Mucosa of rectum (tissue), 2 donors: Measurements from ENCODE around the gene PPDPF.

Source experiments
- H3K27ac ChIP-seq, 2 donors: one replicate each; pipeline ENCODE4 v1.7.0; 2013; ENCODE audit warnings: inconsistent platforms in 2 of 2, low read depth in 2 of 2, low read length in 2 of 2
- H3K27me3 ChIP-seq, 2 donors: one replicate each; pipeline ENCODE4 v1.7.0; 2013; ENCODE audit warnings: low read length in 2 of 2; ENCODE audit not compliant: control insufficient read depth in 2 of 2, insufficient read depth in 2 of 2
- H3K36me3 ChIP-seq, 2 donors: one replicate each; pipeline ENCODE4 v1.7.0; 2013; ENCODE audit warnings: low read length in 2 of 2; ENCODE audit not compliant: control insufficient read depth in 2 of 2, insufficient read depth in 2 of 2
- H3K4me1 ChIP-seq, 2 donors: one replicate each; pipeline ENCODE4 v1.7.0; 2013; ENCODE audit warnings: low read length in 2 of 2, mild to moderate bottlenecking in 1 of 2; ENCODE audit not compliant: control insufficient read depth in 2 of 2, insufficient read depth in 2 of 2
- H3K4me3 ChIP-seq, 2 donors: one replicate each; pipeline ENCODE4 v1.7.0; 2013; ENCODE audit warnings: low read length in 2 of 2
- H3K9ac ChIP-seq, 2 donors: one replicate each; pipeline ENCODE4 v1.7.0; 2013; ENCODE audit warnings: low read length in 2 of 2, low read depth in 1 of 2, mild to moderate bottlenecking in 1 of 2
- H3K9me3 ChIP-seq, 2 donors: one replicate each; pipeline ENCODE4 v1.7.0; 2013; ENCODE audit warnings: low read length in 2 of 2; ENCODE audit not compliant: control insufficient read depth in 2 of 2
- donor health status: healthy.
- donor health status: Normal muscosa, but diverticular disease.

PPDPF gene

GRCh38 chr20:63530788-63531160 lies 10.2 kb downstream of the PPDPF start:
- H3K9me3 ChIP-seq, result no peaks in the 10 kb centered on the region
- H3K4me1 ChIP-seq, result peaks cover 26 to 36% of the 10 kb centered on the region in 2 donors
- H3K4me3 ChIP-seq, result no peak overlapping the region
- H3K36me3 ChIP-seq, result peaks cover 6 to 8% of the 10 kb centered on the region in 2 donors
- H3K27ac ChIP-seq, result peak overlapping the region; percentile 58 to 67
- no peaks in the 10 kb centered on the region for H3K27me3 ChIP-seq
- peak overlapping the region in 1 of 2 donors; percentile 44 for H3K9ac ChIP-seq

DNA sequence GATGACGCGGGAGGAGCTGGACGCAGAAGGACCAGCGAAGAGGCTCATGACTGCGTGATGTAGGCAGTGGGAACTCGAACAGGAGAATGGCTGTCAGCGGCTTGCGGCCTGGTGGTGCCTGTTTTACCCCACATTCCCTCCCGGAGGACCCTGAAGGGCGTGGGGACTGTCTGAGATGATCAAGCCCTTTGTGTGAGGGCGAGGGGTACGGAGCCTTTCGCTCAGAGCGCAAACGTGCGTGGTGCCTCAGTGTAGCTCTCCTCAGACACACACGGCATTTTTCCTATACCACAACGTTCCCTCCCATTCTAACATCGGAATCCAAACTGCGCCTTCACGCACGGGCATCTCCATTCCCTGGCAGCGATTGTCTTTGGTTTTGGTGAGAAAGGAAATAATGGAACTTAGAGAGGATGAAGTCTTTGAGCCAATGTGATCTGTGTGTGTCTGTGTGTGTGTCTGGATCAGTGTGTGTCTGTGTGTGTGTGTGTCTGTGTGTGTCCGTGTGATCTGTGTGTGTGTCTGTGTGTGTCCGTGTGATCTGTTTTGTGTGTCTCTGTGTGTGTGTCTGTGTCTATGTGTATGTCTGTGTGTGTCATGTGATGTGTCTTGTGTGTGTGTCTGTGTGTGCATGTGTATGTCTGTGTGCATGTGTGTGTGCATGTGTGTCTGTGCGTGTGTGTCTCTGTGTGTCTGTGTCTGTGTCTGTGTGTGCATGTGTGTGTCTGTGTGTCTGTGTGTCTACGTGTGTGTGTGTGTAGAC lies 11.3 kb downstream of the PPDPF start:
- peaks cover 25 to 36% of the 10 kb centered on the region in 2 donors for H3K4me1 ChIP-seq
- H3K27ac ChIP-seq, result no peak overlapping the region
- H3K4me3 ChIP-seq, result no peak overlapping the region
- H3K27me3 ChIP-seq, result no peaks in the 10 kb centered on the region
- H3K9ac ChIP-seq, result no peak overlapping the region
- peaks cover 6 to 8% of the 10 kb centered on the region in 2 donors for H3K36me3 ChIP-seq
- no peaks in the 10 kb centered on the region for H3K9me3 ChIP-seq

DNA sequence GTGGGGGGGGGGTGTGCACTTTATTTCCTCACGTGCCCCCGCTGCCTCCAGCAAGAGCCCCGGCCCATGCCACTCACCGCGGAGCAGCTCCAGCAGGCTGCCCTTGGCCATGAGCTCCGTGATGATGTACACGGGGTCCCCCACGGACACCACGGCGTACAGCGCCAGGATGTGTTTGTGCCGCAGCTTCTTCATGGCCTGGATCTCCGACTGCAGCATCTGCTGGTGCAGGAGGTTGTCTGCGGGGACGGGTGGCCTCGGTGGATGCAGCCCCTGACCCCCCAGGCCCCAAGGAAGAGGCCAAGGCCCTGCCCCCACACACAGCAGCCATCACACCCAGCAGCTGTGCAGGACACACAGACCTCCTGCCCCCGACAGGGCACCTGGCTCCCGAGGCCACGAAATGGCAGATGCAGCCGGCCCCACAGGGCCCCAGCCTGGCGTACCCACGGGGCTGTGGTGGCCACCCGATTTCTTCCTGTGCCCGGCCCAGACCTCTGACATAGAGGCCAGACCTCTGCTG lies 11.9 kb downstream of the PPDPF start:
- Histone ChIP-seq H3K4me1 (peaks cover 27 to 41% of the 10 kb centered on the region in 2 donors), H3K4me3 (no peak overlapping the region), H3K27me3 (no peaks in the 10 kb centered on the region), H3K9me3 (no peaks in the 10 kb centered on the region), H3K9ac (no peak overlapping the region), H3K36me3 (peaks cover 6 to 8% of the 10 kb centered on the region in 2 donors), H3K27ac (no peak overlapping the region)

DNA sequence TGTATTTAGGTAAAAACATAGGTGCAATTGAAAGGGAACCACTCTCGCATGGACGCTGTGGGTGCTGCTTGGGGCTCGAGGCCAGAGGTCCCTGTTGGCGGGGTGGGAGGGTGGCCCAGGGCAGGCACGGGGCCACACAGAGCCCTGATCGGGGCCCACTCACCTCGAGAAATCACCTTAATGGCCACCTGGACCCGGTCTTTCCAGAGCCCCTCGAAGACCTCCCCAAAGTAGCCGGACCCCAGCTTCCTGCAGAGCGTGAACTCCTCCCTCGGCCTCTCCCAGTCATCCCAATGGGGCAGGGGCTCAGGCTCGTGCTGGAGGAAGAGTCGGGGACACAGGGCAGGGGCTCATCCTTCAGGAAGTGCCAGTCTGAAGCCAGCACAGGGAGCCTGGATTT lies 12.8 kb downstream of the PPDPF start:
- Histone ChIP-seq H3K4me3 (no peak overlapping the region), H3K4me1 (peaks cover 27 to 43% of the 10 kb centered on the region in 2 donors), H3K9me3 (no peaks in the 10 kb centered on the region), H3K27me3 (no peaks in the 10 kb centered on the region), H3K36me3 (peaks cover 6 to 8% of the 10 kb centered on the region in 2 donors), H3K9ac (peak overlapping the region in 1 of 2 donors; percentile 65), H3K27ac (peak overlapping the region; percentile 91 to 96)

DNA sequence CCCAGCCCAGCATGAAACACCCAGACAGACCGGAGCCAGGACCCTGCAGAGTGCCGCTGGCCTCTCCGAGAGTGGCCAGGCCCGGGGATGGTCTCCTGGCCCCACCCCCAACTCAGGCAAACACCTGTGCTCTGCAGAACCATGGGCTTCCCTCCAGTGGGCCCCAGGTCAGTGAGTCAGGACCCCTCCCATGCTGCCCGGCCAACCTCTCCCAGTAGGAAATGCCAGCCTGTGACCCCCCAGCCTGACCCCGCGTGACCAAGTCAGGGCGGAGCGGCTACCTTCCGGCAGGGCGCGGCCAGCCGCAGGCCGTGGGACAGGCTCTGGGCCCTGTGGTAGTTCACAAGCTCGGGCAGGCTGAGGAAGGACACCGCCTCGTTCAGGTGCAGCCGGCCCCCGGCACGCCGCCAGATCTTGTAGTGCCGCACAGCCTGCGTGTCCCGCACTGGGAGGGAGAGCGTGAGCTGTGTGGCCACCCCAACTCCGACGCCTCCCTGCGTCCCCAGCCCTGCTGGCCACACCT lies 13.4 kb downstream of the PPDPF start:
- no peaks in the 10 kb centered on the region for H3K27me3 ChIP-seq
- H3K4me1 ChIP-seq, result peaks cover 30 to 46% of the 10 kb centered on the region in 2 donors
- H3K36me3 ChIP-seq, result peaks cover 6 to 7% of the 10 kb centered on the region in 2 donors
- peak overlapping the region; percentile 91 to 96 for H3K27ac ChIP-seq
- peak overlapping the region in 1 of 2 donors; percentile 54 for H3K4me3 ChIP-seq
- peak overlapping the region; percentile 47 to 76 for H3K9ac ChIP-seq
- no peaks in the 10 kb centered on the region for H3K9me3 ChIP-seq

- Histone ChIP-seq H3K9me3 (no peaks in the 10 kb centered on the region), H3K27ac (peak overlapping the region; percentile 91 to 96), H3K4me1 (peaks cover 35 to 51% of the 10 kb centered on the region in 2 donors), H3K4me3 (peak overlapping the region in 1 of 2 donors; percentile 54), H3K36me3 (peaks cover 3% of the 10 kb centered on the region in 2 donors), H3K27me3 (no peaks in the 10 kb centered on the region), H3K9ac (peak overlapping the region; percentile 47 to 76)
Measured at GRCh38 chr20:63534427-63534830, 13.9 kb downstream of the PPDPF start.

- H3K9ac ChIP-seq, result peak overlapping the region; percentile 47 to 76
- H3K4me3 ChIP-seq, result peak overlapping the region; percentile 52 to 54
- no peaks in the 10 kb centered on the region for H3K9me3 ChIP-seq
- H3K27me3 ChIP-seq, result no peaks in the 10 kb centered on the region
- H3K27ac ChIP-seq, result peak overlapping the region; percentile 91 to 96
- peaks cover 36 to 52% of the 10 kb centered on the region in 2 donors for H3K4me1 ChIP-seq
- peaks cover 3% of the 10 kb centered on the region in 2 donors for H3K36me3 ChIP-seq
Measured at GRCh38 chr20:63534831-63535651, 14.5 kb downstream of the PPDPF start.

GRCh38 chr20:63536241-63536977 lies 15.8 kb downstream of the PPDPF start:
- H3K9ac ChIP-seq, result peak overlapping the region; percentile 87 to 99
- H3K27ac ChIP-seq, result peak overlapping the region; percentile 99
- H3K27me3 ChIP-seq, result no peaks in the 10 kb centered on the region
- H3K36me3 ChIP-seq, result peaks cover 3% of the 10 kb centered on the region in 2 donors
- H3K4me3 ChIP-seq, result peak overlapping the region; percentile 78 to 80
- H3K9me3 ChIP-seq, result no peaks in the 10 kb centered on the region
- peaks cover 33 to 52% of the 10 kb centered on the region in 2 donors for H3K4me1 ChIP-seq

DNA sequence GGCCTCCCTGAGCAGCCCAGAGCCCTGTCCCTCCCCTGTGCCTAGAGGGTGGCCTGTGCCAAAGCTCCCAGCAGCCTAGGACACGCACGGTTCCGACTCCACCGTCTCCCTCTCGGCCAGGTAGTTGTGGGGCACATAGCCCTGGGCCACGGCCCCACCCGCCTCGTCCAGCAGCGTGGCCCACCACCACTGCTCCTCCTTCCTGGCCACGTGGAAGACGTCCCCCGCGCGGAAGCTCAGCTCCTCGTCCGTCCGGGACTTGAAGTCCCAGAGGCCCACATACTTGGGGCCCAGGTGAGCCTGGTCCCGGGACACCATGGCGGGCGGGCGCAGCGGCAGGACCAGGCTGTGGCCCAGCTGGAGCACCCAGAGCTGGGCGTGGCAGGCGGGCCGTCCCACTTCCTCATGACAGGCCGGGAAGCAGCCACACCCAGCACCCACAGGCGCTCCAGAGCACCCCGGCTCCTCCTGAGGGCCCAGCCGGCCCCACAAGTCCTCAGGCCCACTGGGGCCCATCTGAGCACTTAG lies 16.5 kb downstream of the PPDPF start, which contains the start of gene PTK6:
Gene PTK6 (minus strand): TSS at position 380 of the 528 bp plus-strand sequence. CDS start 62 bp downstream, at position 318.
- Histone ChIP-seq H3K9me3 (no peaks in the 10 kb centered on the region), H3K27me3 (no peaks in the 10 kb centered on the region), H3K4me1 (peaks cover 30 to 47% of the 10 kb centered on the region in 2 donors), H3K9ac (peak within 1 kb of the TSS; percentile 87 to 99), H3K36me3 (peaks cover 2% of the 10 kb centered on the region in 2 donors), H3K27ac (peak within 1 kb of the TSS; percentile 99), H3K4me3 (peak within 1 kb of the TSS; percentile 78 to 80)
